ENCODE data around the gene MTFP1. TPM values are rescaled to one million over a fixed set of nuclear protein-coding genes. Genes with fewer than 3 reads are reported as not detected.

The MTFP1 gene
- total and polyA plus RNA-seq, 10 donors = 9.9 to 36.8 (median 19.9) TPM

DNA sequence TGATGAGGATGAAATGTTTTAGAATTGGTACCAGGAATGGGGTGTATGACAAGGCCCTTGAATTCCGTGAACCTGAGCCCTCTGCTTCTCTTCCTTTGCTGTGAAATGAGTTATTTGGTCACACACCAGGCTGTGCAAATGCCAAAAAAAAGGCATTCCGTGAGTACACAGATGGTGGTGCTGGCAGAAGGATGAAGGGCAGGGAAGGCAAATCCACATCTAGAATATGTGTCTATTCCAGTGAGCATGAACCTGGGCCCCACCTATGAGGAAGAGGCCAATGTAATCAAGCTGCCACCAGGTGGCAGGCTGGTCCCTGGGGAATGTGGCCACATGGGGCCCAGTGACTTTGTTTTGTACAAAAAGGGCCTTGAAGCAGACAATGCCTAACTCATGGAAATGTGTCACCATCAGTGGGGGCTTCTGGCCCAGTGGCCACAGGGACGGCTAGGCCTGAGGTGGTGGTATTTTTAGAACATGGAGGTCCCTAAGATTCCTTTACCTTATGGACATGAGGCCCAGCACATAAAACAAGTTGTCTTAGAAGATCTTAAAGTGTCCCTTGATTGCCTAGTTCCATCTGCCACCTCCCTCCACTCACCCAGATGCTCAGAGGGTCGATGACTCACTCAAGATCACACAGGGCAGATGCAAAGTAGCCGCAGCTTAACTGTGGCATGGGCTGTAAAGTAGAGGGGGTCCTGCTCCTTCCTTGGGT is 34.4 kb upstream of the MTFP1 start:
- TF ChIP-seq POLR2AphosphoS5 (IDR thresholded peaks at IDR 0.05) (peak in 1 of 3 donors; percentile 39), POLR2A (IDR thresholded peaks at IDR 0.05) (no peak)
- TF ChIP-seq, protein P1, sequence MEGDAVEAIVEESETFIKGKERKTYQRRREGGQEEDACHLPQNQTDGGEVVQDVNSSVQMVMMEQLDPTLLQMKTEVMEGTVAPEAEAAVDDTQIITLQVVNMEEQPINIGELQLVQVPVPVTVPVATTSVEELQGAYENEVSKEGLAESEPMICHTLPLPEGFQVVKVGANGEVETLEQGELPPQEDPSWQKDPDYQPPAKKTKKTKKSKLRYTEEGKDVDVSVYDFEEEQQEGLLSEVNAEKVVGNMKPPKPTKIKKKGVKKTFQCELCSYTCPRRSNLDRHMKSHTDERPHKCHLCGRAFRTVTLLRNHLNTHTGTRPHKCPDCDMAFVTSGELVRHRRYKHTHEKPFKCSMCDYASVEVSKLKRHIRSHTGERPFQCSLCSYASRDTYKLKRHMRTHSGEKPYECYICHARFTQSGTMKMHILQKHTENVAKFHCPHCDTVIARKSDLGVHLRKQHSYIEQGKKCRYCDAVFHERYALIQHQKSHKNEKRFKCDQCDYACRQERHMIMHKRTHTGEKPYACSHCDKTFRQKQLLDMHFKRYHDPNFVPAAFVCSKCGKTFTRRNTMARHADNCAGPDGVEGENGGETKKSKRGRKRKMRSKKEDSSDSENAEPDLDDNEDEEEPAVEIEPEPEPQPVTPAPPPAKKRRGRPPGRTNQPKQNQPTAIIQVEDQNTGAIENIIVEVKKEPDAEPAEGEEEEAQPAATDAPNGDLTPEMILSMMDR (IDR thresholded peaks at IDR 0.05 in 8 of 11, conservative IDR thresholded peaks at IDR 0.05 in 3 of 11) = peak; percentile 81 to 93 (median 85)
- intact Hi-C loops (cut with DNase I; ENCODE audit: low total_unique reads) = loop anchor here (2.0 kb wide), 1 partner anchor 94 kb away; no protein-coding TSS in a partner anchor
- H3K27me3 ChIP-seq (replicated peaks in 1 of 7) = peaks cover 0 to 15% (median 6%) of the 10 kb centered on the region in 7 donors

DNA sequence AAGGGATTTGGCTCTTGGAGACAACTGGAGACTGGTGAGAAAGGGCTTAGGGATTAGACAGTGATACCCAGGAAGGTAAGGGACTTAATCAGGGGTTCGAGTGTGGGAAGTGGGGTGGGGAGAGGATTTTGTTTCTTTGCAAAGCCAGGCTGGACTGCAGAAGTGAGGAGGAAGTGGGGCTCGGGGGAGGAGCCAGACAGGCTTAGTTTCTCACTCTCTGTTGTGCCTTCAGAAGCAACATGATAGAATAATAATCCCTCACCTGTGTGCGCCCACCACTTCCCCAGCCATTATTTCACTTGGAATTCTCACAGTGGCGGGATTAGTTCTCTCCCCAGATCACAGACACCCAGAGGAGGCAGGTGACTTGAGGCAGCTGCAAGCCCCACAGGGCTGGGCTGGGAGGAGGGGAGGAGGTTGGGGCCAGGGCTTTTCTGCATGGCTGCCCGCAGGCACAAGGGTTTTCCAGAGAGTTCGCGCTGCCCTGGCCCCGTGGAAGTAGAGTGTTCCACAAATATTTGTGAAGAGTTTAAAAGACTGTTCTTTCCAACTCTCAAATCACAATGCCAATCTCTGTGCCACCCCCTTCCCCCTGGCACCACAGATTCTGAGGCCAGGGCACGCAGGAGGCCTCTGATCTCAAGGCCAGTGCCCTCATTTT is 32.8 kb upstream of the MTFP1 start:
- peaks cover 0 to 32% (median 22%) of the 10 kb centered on the region in 7 donors for H3K27me3 ChIP-seq (replicated peaks in 1 of 7)
- intact Hi-C loops (cut with DNase I; ENCODE audit: low total_unique reads) = no loop called here
- H3K36me3 ChIP-seq = no peaks in the 10 kb centered on the region
- no peak overlapping the region for H3K27ac ChIP-seq
- 53 to 70% (median 65%) methylated on average over 9 of the region's 9 CpGs for WGBS, 5 donors
- H3K4me3 ChIP-seq = no peak overlapping the region
- H3K4me1 ChIP-seq = peaks cover 0 to 49% (median 25%) of the 10 kb centered on the region in 6 donors
- DNase-seq = no peak
- no peaks in the 10 kb centered on the region for H3K9me3 ChIP-seq
- no peak for TF ChIP-seq POLR2A (IDR thresholded peaks at IDR 0.05)
- TF ChIP-seq, protein P1 (IDR thresholded peaks at IDR 0.05 in 8 of 11, conservative IDR thresholded peaks at IDR 0.05 in 3 of 11) = no peak
- no peak for TF ChIP-seq POLR2AphosphoS5 (IDR thresholded peaks at IDR 0.05)

More for the DNA sequence above, 34.4 kb upstream of the MTFP1 start:
- peaks cover 4 to 45% (median 21%) of the 10 kb centered on the region in 6 donors for H3K4me1 ChIP-seq
- peak; percentile 92 for DNase-seq
- H3K4me3 ChIP-seq = no peak overlapping the region
- H3K27ac ChIP-seq = peak overlapping the region in 2 of 8 donors; percentile 21 to 34
- no peaks in the 10 kb centered on the region for H3K36me3 ChIP-seq
- no peaks in the 10 kb centered on the region for H3K9me3 ChIP-seq
- WGBS, 5 donors = 53 to 67% (median 62%) methylated on average over 5 of the region's 5 CpGs

DNA sequence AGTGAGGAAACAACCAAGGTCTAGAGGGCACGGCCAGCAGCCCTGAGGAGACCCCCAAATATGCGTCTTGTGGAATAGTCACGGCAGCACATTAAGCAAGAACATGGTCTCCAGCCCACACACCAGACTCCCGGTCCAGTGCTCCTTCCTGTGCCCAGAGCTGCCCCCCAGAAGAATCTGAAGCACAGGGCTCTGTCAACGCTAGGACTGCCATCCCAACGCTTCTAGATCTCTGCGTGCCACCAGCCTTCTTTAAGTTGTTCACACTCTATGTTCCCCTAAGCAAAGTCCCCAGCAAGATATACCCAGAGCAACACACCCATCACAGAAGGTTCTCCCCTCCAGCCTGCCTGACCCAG is 32.3 kb upstream of the MTFP1 start:
- intact Hi-C loops (cut with DNase I; ENCODE audit: low total_unique reads) = no loop called here
- Histone ChIP-seq H3K36me3 (no peaks in the 10 kb centered on the region), H3K27me3 (replicated peaks in 1 of 7) (peaks cover 0 to 37% (median 27%) of the 10 kb centered on the region in 7 donors), H3K9me3 (no peaks in the 10 kb centered on the region), H3K4me1 (peaks cover 0 to 53% (median 27%) of the 10 kb centered on the region in 6 donors), H3K27ac (no peak overlapping the region), H3K4me3 (no peak overlapping the region)
- no peak for DNase-seq
- TF ChIP-seq POLR2AphosphoS5 (IDR thresholded peaks at IDR 0.05) = no peak
- TF ChIP-seq, protein P1 (IDR thresholded peaks at IDR 0.05 in 8 of 11, conservative IDR thresholded peaks at IDR 0.05 in 3 of 11) = no peak
- no peak for TF ChIP-seq POLR2A (IDR thresholded peaks at IDR 0.05)
- WGBS, 5 donors = 65 to 86% (median 74%) methylated on average over 7 of the region's 7 CpGs

DNA sequence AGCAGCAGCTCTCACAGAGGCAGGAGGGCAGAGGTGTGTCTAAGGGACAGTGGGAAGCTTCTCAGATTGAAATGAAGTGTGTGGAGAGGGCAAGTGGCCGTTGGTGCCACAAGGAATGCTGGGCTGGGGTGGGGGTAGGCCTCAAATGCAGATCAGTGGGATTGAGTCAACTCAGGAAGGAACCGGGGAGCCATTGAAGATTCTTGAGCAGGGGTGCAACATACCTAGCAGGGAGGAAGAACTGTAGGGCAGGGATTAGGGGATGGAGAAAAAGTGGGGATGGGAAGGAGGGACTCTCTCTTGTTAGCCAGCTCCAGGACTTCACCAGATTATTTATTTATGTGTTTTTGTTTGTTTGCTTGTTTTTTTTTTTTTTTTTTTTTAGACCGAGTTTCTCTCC is 31.7 kb upstream of the MTFP1 start:
- DNase-seq = no peak
- WGBS, 5 donors = 74 to 90% (median 86%) methylated on average over 3 of the region's 3 CpGs
- Histone ChIP-seq H3K27ac (no peak overlapping the region), H3K27me3 (replicated peaks in 1 of 7) (peaks cover 0 to 43% (median 30%) of the 10 kb centered on the region in 7 donors), H3K4me3 (no peak overlapping the region), H3K9me3 (no peaks in the 10 kb centered on the region), H3K36me3 (no peaks in the 10 kb centered on the region), H3K4me1 (peaks cover 0 to 59% (median 29%) of the 10 kb centered on the region in 6 donors)
- intact Hi-C loops (cut with DNase I; ENCODE audit: low total_unique reads) = no loop called here
- TF ChIP-seq, protein P1 (IDR thresholded peaks at IDR 0.05 in 8 of 11, conservative IDR thresholded peaks at IDR 0.05 in 3 of 11) = no peak
- TF ChIP-seq POLR2A (IDR thresholded peaks at IDR 0.05) (no peak), POLR2AphosphoS5 (IDR thresholded peaks at IDR 0.05) (no peak)

All from spleen (tissue), 11 donors.